RWPE1 (cell line): Measurements from ENCODE around the gene FKBP2.
A peak's percentile ranks its signal among the peaks of the same experiment; 100 is the strongest.

Source experiments
- CTCF ChIA-PET: fragments of 350-600 bp; sonication (Branson Sonifier 250); formaldehyde crosslinking; extraction: SDS; loops from one replicate; lab custom pipeline; 2021; lab: Yijun Ruan, JAX
- POLR2A ChIA-PET: fragments of 400-600 bp; formaldehyde crosslinking; extraction: SDS; loops from one replicate; lab custom pipeline; 2020; ENCODE audit warnings: antibody characterized with exemption; ENCODE audit not compliant: low non-redundant PET; lab: Yijun Ruan, JAX
- DNase-seq: peaks from one replicate; pipeline ENCODE4 v3.0.0; 2012; ENCODE audit warnings: low spot score
- H3K27ac ChIP-seq: fragments of 450-650 bp; 2 replicates; pipeline ENCODE4 v1.5.1; 2017
- TF ChIP-seq, protein P1 (sequence below): fragments of 450-650 bp; conservative IDR thresholded peaks from 2 replicates; pipeline ENCODE4 v1.5.1; 2017; ENCODE audit warnings: low read depth, mild to moderate bottlenecking

FKBP2 gene

DNA sequence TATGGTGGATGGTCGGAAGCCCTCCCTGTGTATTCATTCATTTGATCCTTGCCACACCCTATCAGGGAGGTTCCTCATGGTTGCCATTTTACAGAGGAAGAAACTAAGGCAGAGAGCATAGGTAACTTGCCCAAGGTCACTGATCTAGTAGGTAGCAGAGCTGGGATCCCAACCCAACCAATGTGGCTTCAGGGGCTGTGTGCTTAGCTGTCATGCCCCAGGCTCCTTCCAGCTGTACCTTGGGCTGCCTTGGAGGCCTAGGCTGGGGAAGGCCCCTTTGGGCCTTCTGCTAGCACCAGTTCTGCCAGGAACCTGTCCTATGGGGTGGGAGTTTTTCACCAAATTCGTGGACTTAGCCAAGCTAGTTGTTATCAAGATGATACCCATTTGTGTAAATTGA, 34.9 kb downstream of the FKBP2 start:
- POLR2A ChIA-PET: interaction anchor here (0.5 to 2.0 kb wide), 2 partner anchors 11 to 31 kb away, joined by 5 read pairs; no protein-coding TSS in a partner anchor
- peak overlapping the region; percentile 98 for H3K27ac ChIP-seq

DNA sequence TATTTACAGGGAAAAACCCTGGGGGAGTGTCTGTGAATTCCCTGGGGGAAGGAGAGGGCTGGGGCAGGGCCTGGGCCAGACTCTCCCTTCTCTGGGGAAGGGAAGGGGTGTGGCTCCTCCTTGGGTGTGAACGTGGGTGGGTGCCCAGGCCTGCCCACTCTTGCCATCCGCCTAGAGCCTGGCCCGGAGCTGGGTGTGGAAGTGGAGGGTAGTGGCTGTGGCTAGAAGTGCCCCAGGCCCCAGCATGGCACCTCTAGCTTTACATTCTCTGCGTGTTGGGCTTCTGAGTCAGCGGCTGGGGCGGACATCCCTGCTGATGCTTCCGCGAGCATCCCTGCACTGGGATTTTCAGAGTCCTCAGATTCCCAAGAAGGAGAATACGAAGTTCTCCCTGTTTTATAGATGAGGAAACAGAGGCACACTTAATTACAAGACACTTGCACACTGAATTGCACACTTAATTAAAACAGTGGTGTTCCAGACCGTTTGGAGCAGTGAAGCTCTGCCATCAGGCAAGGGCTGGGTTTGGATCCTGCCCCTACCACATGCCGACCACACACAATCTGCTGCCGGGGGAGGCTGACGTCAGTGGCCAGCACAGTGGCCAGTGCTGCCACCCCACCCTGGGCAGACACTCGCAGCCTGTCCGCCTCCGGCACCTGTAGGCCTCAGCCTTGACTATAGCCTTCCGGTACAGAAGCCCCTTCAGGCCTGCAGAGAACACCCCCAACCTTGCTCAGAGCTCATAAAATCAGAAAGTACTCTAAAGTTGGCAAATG, 35.9 kb downstream of the FKBP2 start:
- DNase-seq: peak; percentile 86
- H3K27ac ChIP-seq: peak overlapping the region; percentile 98
- POLR2A ChIA-PET: interaction anchor here (0.6 to 2.0 kb wide), 4 partner anchors 9 to 559 kb away, joined by 3 to 7 read pairs (median 5); no protein-coding TSS in a partner anchor
- CTCF ChIA-PET: interaction anchor here (0.7 to 1.3 kb wide), 3 partner anchors 14 to 25 kb away, joined by 4 to 10 read pairs (median 5); no protein-coding TSS in a partner anchor
- TF ChIP-seq, protein P1, sequence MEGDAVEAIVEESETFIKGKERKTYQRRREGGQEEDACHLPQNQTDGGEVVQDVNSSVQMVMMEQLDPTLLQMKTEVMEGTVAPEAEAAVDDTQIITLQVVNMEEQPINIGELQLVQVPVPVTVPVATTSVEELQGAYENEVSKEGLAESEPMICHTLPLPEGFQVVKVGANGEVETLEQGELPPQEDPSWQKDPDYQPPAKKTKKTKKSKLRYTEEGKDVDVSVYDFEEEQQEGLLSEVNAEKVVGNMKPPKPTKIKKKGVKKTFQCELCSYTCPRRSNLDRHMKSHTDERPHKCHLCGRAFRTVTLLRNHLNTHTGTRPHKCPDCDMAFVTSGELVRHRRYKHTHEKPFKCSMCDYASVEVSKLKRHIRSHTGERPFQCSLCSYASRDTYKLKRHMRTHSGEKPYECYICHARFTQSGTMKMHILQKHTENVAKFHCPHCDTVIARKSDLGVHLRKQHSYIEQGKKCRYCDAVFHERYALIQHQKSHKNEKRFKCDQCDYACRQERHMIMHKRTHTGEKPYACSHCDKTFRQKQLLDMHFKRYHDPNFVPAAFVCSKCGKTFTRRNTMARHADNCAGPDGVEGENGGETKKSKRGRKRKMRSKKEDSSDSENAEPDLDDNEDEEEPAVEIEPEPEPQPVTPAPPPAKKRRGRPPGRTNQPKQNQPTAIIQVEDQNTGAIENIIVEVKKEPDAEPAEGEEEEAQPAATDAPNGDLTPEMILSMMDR: no peak

More for the DNA sequence above, 34.9 kb downstream of the FKBP2 start:
- DNase-seq: no peak
- CTCF ChIA-PET: interaction anchor here (1.3 kb wide), 1 partner anchor 13 kb away, joined by 4 read pairs; no protein-coding TSS in a partner anchor
- TF ChIP-seq, protein P1: no peak

DNA sequence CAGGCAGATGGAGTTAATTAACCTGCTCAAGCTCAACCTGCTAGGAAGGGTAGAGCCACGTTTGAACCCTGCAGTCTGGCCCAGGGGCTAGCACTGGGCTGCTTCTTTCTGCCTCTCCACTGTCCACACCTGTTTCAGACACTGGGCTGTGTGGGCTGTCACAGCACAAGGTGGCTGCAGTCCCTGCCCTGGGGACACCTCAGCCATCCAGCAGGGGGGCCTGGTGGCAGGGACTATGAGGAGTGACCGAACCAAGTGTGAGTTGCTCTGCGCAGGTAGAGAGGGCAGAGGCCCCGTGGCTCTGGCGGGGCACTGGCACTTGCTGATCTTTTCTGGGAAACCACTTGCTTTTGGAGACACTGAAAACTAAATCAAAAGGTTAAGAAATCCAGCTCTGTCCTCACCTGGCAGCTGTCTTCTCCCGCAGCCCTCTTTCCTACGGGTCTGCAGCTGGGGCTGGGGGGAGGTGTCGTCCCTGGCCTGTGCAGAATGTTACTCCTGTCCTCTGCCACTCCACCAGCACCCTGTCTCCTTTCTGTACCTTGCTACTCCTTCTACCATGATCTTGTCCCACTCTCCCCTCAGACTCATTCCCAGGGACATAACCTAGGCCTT, 37.8 kb downstream of the FKBP2 start:
- H3K27ac ChIP-seq: peak overlapping the region; percentile 98
- TF ChIP-seq, protein P1: no peak
- POLR2A ChIA-PET: interaction anchor here (0.6 kb wide), 1 partner anchor 37 kb away, joined by 4 read pairs; no protein-coding TSS in a partner anchor
- CTCF ChIA-PET: interaction anchor here (0.6 to 1.3 kb wide), 2 partner anchors 11 to 26 kb away, joined by 4 read pairs; no protein-coding TSS in a partner anchor
- DNase-seq: no peak

DNA sequence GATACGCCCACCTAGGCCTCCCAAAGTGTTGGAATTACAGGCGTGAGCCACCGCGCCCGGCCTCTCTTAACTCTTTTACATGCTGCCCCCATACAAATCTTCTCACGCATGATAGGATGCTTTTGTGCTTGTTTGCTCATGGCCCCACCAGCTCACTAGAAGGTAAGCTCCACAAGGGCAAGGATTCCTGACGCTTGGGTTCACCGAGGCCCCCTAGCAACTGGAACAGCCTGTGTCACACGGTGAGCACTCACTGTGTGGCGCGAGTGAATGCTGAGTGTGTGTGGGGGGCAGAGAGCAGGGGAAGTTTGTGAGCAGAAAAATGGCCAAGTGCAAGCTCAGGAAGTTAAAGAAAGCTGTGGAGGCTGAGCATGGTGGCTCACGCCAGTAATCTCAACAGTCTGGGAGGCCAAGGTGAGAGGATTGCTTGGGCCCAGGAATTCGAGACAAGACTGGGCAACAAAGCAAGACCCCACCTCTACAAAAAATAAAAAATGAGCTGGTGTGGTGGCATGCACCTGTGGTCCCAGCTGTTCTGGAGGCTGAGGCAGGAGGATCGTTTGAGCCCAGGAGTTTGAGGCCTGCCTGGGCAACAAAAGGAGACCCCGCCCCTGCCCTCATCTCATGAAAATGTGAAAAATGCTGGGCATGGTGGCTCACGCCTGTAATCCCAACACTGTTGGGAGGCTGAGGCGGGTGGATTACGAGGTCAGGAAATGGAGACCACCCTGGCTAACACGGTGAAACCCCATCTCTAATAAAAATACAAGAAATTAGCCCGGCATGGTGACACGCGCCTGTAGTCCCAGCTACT, 41.3 kb downstream of the FKBP2 start:
- ChIA-PET POLR2A (no interaction called here), CTCF (interaction anchor here (0.7 to 1.4 kb wide), 3 partner anchors 12 to 73 kb away, joined by 3 to 8 read pairs (median 5); no protein-coding TSS in a partner anchor)
- peak overlapping the region; percentile 97 for H3K27ac ChIP-seq
- TF ChIP-seq, protein P1: no peak
- DNase-seq: no peak

DNA sequence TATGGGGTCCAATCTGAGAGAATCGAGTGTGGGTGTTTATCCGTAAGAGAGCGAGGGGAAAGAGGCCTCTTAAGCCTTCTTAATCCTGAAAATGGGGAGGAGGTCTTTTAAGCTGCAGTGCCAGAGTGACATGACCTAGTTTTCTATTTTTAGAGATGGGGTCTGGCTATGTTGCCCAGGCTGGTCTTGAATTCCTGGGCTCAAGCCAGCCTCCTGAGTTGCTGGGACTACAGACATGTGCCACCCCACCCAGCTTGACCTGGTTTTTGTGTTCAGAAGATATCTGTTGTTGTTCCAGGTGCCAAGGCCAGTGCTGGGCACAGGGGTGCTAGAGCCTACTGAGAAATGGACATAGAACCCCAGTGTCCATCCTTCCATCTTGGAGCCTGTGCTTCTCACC, 42.2 kb downstream of the FKBP2 start:
- ChIA-PET POLR2A (no interaction called here), CTCF (interaction anchor here (1.0 to 1.4 kb wide), 2 partner anchors 18 to 72 kb away, joined by 3 to 8 read pairs; no protein-coding TSS in a partner anchor)
- peak overlapping the region; percentile 97 for H3K27ac ChIP-seq
- DNase-seq: no peak
- TF ChIP-seq, protein P1: no peak
